ENCODE data around the gene NACC2. TPM values are rescaled to one million over a fixed set of nuclear protein-coding genes. Genes with fewer than 3 reads are reported as not detected.
A peak's percentile ranks its signal among the peaks of the same experiment; 100 is the strongest.
"Not testable (repeated sequence)": the region's sequence is repeated elsewhere in the genome, so short reads cannot be mapped to it uniquely, and the experiment has no call there.

Gene NACC2
- polyA plus RNA-seq, 4 donors = 8.5 to 9.3 (median 8.9) TPM

- no peak for DNase-seq (ENCODE audit: low read depth in 4 of 4, low spot score in 3 of 4)
Observed at GRCh38 chr9:135969064-135969683, 125.9 kb downstream of the NACC2 start.

- no peak for DNase-seq (ENCODE audit: low read depth in 4 of 4, low spot score in 3 of 4)
Observed at GRCh38 chr9:135968601-135969000, 126.5 kb downstream of the NACC2 start.

- DNase-seq (ENCODE audit: low read depth in 4 of 4, low spot score in 3 of 4) = no peak
Observed at GRCh38 chr9:135968083-135968476, 127.0 kb downstream of the NACC2 start.

GRCh38 chr9:135966916-135967260 is 128.2 kb downstream of the NACC2 start:
- DNase-seq (ENCODE audit: low read depth in 4 of 4, low spot score in 3 of 4) = not testable (repeated sequence)

- no peak for DNase-seq (ENCODE audit: low read depth in 4 of 4, low spot score in 3 of 4)
Observed at GRCh38 chr9:135965124-135965756, 129.8 kb downstream of the NACC2 start.

GRCh38 chr9:135963938-135964337 is 131.2 kb downstream of the NACC2 start:
- no peak for DNase-seq (ENCODE audit: low read depth in 4 of 4, low spot score in 3 of 4)

- DNase-seq (ENCODE audit: low read depth in 4 of 4, low spot score in 3 of 4) = no peak
Observed at GRCh38 chr9:135963338-135963737, 131.8 kb downstream of the NACC2 start.

- DNase-seq (ENCODE audit: low read depth in 4 of 4, low spot score in 3 of 4) = no peak
Observed at GRCh38 chr9:135962696-135963307, 132.3 kb downstream of the NACC2 start.

GRCh38 chr9:135961811-135962695 is 133.0 kb downstream of the NACC2 start:
- no peak for DNase-seq (ENCODE audit: low read depth in 4 of 4, low spot score in 3 of 4)

- DNase-seq (ENCODE audit: low read depth in 4 of 4, low spot score in 3 of 4) = peak; percentile 84 to 93 (median 88)
Observed at GRCh38 chr9:135961277-135961715, 133.8 kb downstream of the NACC2 start, which contains the start of gene UBAC1. Gene UBAC1 (minus strand): TSS chr9:135961373. CDS start chr9:135961162, 211 bp downstream.

- DNase-seq (ENCODE audit: low read depth in 4 of 4, low spot score in 3 of 4) = no peak
Observed at GRCh38 chr9:135960411-135961276, 134.4 kb downstream of the NACC2 start.

GRCh38 chr9:135959814-135960213 is 135.3 kb downstream of the NACC2 start:
- no peak for DNase-seq (ENCODE audit: low read depth in 4 of 4, low spot score in 3 of 4)

- no peak for DNase-seq (ENCODE audit: low read depth in 4 of 4, low spot score in 3 of 4)
Observed at GRCh38 chr9:135958485-135958884, 136.6 kb downstream of the NACC2 start.

- DNase-seq (ENCODE audit: low read depth in 4 of 4, low spot score in 3 of 4) = no peak
Observed at GRCh38 chr9:135957431-135957830, 137.7 kb downstream of the NACC2 start.

GRCh38 chr9:135956802-135957174 is 138.3 kb downstream of the NACC2 start:
- no peak for DNase-seq (ENCODE audit: low read depth in 4 of 4, low spot score in 3 of 4)

Other genes starting within 250 kb of the NACC2 start
- gene CAMSAP1, start 187.7 kb downstream of the NACC2 start, polyA plus RNA-seq (ENCODE audit: insufficient read length in 4 of 4) = 10 to 100 TPM; 23.7 to 24.9 (median 24.2) TPM
- gene UBAC1, start 133.9 kb downstream of the NACC2 start, polyA plus RNA-seq (ENCODE audit: insufficient read length in 4 of 4) = 10 to 100 TPM; 28.1 to 31.1 (median 28.6) TPM
- 10 to 100 TPM; 16.7 to 23.5 (median 18.3) TPM for gene TMEM250, start 23.6 kb upstream of the NACC2 start, polyA plus RNA-seq (ENCODE audit: insufficient read length in 4 of 4)
- not detected for gene LHX3, start 109.8 kb upstream of the NACC2 start, polyA plus RNA-seq (ENCODE audit: insufficient read length in 4 of 4)
- 10 to 100 TPM; 16.3 to 17.5 (median 16.6) TPM for gene QSOX2, start 150.5 kb upstream of the NACC2 start, polyA plus RNA-seq (ENCODE audit: insufficient read length in 4 of 4)
- gene CCDC187, start 208.8 kb upstream of the NACC2 start, polyA plus RNA-seq (ENCODE audit: insufficient read length in 4 of 4) = 1 to 10 TPM; 1.8 to 3.3 (median 2.2) TPM
- 10 to 100 TPM; 30.6 to 42.3 (median 32.0) TPM for gene GPSM1, start 232.2 kb upstream of the NACC2 start, polyA plus RNA-seq (ENCODE audit: insufficient read length in 4 of 4)